Heart left ventricle (tissue), 13 donors: ENCODE results near the gene CSF3R.
"Not testable (repeated sequence)": the region's sequence is repeated elsewhere in the genome, so short reads cannot be mapped to it uniquely, and the experiment has no call there.

Source experiments
- CTCF ChIP-seq, 12 donors: fragments of 200-600 bp; sonication (generic) in 4 of 12; IDR thresholded peaks; one replicate each; pipeline versions ENCODE4 v1.5.0 to v1.8.0; 2018 to 2022; ENCODE audit warnings: antibody characterized with exemption in 12 of 12, mild to moderate bottlenecking in 5 of 12
- POLR2A ChIP-seq, 2 donors: fragments of 450-650 bp; IDR thresholded peaks; one replicate each; pipeline ENCODE4 v1.6.1; 2017; ENCODE audit warnings: antibody characterized with exemption in 2 of 2, mild to moderate bottlenecking in 2 of 2, moderate library complexity in 2 of 2
- donor health status: ischemic (EF 13 %, LVEDD 7.1; RV severe dilation, severe dysfunction).
- donor health status: DM: no; HTN: yes; CAD: no.
- donor health status: DM: no; HTN: no; CAD: no.
- donor health status: ischemic (EF 25% LVEDD 6.9; RV normal size, moderate dysfunction).
- donor health status: ischemic (EF 25% LVEDD 5.7; RV mildly dilated, moderate dysfunction).
- donor health status: ischemic (EF 35%, LVEDD 5.7; RV mildly dilated, moderate dysfunction).
- donor health status: nonischemic (EF 11% LVEDD 7.7; RV severe dilation, severe dysfunction).
- donor health status: DM: yes; HTN: yes; CAD: no.
- donor health status: PGD.
- donor health status: ischemic (EF 29% LVEDD 5.4; RV normal size, mild dysfunction).
- donor health status: nonischemic (EF 23%, LVEDD 6.1; RV moderate dilation, normal function).

- not testable (repeated sequence) for TF ChIP-seq CTCF, POLR2A (IDR thresholded peaks at IDR 0.05)
Observed at GRCh38 chr1:36477615-36478014, 5.1 kb downstream of the CSF3R start.
